Nephron progenitor cell (in vitro differentiated cells): ENCODE results near the gene OTOP2.

Source experiments
- DNase-seq: peaks from one replicate; pipeline ENCODE4 v3.0.0; 2021
- H3K27ac Mint-ChIP-seq: 2 replicates; pipeline ENCODE4 v1.8.0; 2021; ENCODE audit warnings: mild to moderate bottlenecking, moderate library complexity, mixed read lengths
- H3K27me3 Mint-ChIP-seq: 2 replicates; pipeline ENCODE4 v1.8.0; 2021; ENCODE audit warnings: mild to moderate bottlenecking, low read depth, mixed read lengths; ENCODE audit not compliant: poor library complexity
- H3K36me3 Mint-ChIP-seq: 2 replicates; pipeline ENCODE4 v1.8.0; 2021; ENCODE audit warnings: low read depth, mixed read lengths
- H3K4me1 Mint-ChIP-seq: 2 replicates; pipeline ENCODE4 v1.8.0; 2021; ENCODE audit warnings: mixed read lengths
- H3K4me3 Mint-ChIP-seq: 2 replicates; pipeline ENCODE4 v1.8.0; 2021; ENCODE audit warnings: mild to moderate bottlenecking, moderate library complexity, mixed read lengths
- H3K9me3 Mint-ChIP-seq: 2 replicates; pipeline ENCODE4 v1.8.0; 2021; ENCODE audit warnings: mild to moderate bottlenecking, moderate library complexity, mixed read lengths
- TF ChIP-seq, protein P1 (sequence below): fragments of 200-600 bp; sonication (generic); IDR thresholded peaks from 2 replicates; pipeline ENCODE4 v1.5.0; 2021; ENCODE audit warnings: antibody characterized with exemption

OTOP2 gene

DNA sequence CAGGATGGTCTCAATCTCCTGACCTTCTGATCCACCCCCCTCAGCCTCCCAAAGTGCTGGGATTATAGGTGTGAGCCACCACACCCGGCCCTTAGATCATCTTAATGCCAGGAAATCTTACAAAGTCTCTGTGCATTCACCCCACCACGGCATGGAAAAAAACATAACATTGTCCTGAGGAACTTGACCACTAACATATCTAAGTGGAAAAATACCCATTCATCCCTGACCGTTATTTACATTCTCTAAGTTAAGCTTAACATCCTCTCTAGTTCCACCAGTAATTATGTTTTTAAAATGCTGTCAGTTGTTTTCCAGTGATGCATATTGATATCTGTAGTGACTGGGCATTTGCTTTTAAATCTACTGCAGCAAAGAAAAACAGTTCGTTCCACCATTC lies 51.9 kb downstream of the OTOP2 start:
- no peak overlapping the region for H3K4me3 Mint-ChIP-seq
- TF ChIP-seq, protein P1, sequence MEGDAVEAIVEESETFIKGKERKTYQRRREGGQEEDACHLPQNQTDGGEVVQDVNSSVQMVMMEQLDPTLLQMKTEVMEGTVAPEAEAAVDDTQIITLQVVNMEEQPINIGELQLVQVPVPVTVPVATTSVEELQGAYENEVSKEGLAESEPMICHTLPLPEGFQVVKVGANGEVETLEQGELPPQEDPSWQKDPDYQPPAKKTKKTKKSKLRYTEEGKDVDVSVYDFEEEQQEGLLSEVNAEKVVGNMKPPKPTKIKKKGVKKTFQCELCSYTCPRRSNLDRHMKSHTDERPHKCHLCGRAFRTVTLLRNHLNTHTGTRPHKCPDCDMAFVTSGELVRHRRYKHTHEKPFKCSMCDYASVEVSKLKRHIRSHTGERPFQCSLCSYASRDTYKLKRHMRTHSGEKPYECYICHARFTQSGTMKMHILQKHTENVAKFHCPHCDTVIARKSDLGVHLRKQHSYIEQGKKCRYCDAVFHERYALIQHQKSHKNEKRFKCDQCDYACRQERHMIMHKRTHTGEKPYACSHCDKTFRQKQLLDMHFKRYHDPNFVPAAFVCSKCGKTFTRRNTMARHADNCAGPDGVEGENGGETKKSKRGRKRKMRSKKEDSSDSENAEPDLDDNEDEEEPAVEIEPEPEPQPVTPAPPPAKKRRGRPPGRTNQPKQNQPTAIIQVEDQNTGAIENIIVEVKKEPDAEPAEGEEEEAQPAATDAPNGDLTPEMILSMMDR = no peak
- H3K27me3 Mint-ChIP-seq = peaks cover 93% of the 10 kb centered on the region
- no peaks in the 10 kb centered on the region for H3K36me3 Mint-ChIP-seq
- peaks cover 6% of the 10 kb centered on the region for H3K4me1 Mint-ChIP-seq
- H3K27ac Mint-ChIP-seq = no peak overlapping the region
- H3K9me3 Mint-ChIP-seq = no peaks in the 10 kb centered on the region
- no peak for DNase-seq

DNA sequence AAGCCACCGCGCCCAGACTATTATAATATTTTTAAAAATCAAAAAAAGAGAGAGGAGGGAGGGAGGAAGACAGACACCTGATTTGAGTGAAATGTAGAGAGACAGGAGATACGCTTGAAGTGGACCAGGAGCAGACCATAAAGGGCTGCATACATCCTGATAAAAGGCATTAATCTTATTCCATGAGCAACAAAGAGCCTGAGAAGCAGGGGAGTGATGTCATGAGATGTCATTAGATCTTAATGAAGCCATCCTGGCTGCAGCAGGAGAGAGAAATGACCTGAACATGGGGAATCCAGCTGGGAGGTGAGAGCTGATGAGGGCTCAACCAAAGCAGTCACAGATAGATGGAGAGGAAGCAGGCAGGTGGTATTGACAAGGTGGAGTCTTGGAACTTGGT lies 53.7 kb downstream of the OTOP2 start:
- no peak for DNase-seq
- Mint-ChIP-seq H3K36me3 (no peaks in the 10 kb centered on the region), H3K9me3 (no peaks in the 10 kb centered on the region), H3K27me3 (peaks cover 74% of the 10 kb centered on the region), H3K4me1 (peaks cover 11% of the 10 kb centered on the region), H3K4me3 (no peak overlapping the region), H3K27ac (no peak overlapping the region)
- TF ChIP-seq, protein P1 = no peak

DNA sequence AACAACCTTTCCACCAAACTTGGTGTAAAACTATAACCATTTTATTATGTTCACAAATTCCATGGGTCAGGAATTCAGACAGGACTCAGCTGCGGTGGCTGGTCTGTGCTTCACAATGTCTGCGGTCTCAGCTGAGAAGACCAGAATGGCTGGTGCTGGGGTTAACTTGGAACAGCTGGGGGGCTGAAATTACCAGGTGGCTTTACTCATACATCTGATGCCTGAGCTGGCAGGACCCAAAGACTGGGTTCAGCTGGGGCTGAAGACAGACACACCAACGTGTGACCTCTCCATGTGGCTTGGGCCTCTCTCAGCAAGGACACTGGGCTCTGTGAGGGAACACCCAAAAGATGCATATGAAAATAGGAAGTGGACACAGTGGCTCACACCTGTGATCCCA lies 54.2 kb downstream of the OTOP2 start:
- Mint-ChIP-seq H3K4me3 (no peak overlapping the region), H3K4me1 (peaks cover 7% of the 10 kb centered on the region), H3K9me3 (no peaks in the 10 kb centered on the region), H3K27me3 (peaks cover 70% of the 10 kb centered on the region), H3K36me3 (no peaks in the 10 kb centered on the region), H3K27ac (no peak overlapping the region)
- no peak for DNase-seq
- TF ChIP-seq, protein P1 = no peak

DNA sequence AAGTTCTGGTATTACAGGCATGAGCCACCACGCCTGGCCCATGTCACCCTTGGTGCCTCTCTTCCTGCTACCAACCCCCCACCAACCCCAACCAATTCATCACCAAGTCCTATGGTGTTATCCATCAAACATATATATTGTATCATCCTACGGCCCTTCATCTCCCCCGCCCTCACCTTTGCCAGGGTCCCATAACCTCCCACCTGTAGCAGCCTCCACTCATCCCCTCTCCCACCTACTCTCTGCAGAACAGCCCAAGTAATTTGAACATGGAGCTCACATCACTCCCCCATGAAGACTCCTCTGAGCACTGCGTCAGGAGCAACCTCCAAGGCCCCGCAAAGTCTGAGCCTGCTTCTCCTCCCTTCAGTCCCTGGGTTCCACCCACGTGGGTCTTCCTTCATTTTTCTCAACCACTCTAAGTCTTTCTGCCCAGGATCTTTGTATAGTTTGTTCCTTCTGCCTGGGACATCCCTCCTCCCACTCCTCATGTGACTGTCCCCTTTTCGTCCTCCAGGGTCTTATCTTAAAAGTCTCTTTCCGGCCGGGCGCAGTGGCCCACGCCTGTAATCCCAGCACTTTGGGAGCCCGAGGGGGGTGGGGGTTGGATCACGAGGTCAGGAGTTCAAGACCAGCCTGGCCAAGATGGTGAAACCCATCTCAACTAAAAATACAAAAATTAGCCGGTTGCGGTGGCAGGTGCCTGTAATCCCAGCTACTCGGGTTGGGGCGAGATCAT lies 55.5 kb downstream of the OTOP2 start:
- Mint-ChIP-seq H3K27me3 (peaks cover 56% of the 10 kb centered on the region), H3K36me3 (no peaks in the 10 kb centered on the region), H3K4me1 (peaks cover 6% of the 10 kb centered on the region), H3K27ac (no peak overlapping the region), H3K9me3 (no peaks in the 10 kb centered on the region), H3K4me3 (no peak overlapping the region)
- TF ChIP-seq, protein P1 = no peak
- DNase-seq = no peak

DNA sequence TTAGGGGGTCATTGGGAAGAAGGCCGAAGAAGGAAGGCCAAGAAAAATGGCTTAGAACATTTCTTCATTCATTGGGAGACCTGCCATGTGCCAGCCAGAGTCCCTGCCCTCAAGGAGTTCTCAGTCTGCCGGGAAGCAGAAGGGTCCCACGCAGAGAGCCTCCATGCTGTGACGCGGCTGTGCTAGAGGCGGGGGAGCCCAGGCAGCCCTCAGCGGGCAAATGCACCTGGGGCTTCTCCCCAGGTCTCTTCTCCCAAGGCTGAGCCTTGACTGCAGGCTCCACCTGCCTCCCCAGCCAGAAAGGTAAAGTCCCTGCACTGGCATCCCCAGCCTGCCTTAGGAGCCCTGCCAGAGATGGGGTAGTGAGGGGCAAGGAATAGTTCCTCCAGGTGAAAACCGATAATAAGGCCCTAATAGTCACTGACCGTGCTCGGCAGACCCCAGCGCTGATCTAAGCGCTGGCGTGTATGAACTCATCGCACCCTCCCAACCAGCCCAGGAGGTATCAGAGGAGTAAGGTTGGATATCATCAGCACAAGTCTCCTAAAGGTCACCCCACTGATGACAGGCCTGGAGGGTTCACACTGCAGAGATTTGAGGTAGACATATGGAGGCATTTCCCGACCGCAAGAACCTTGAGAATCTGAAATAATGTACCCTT lies 57.4 kb downstream of the OTOP2 start:
- H3K4me1 Mint-ChIP-seq = peaks cover 6% of the 10 kb centered on the region
- peak overlapping the region; percentile 85 for H3K4me3 Mint-ChIP-seq
- peak overlapping the region; percentile 86 for H3K27ac Mint-ChIP-seq
- H3K36me3 Mint-ChIP-seq = no peaks in the 10 kb centered on the region
- DNase-seq = no peak
- TF ChIP-seq, protein P1 = no peak
- H3K27me3 Mint-ChIP-seq = peaks cover 43% of the 10 kb centered on the region
- H3K9me3 Mint-ChIP-seq = no peaks in the 10 kb centered on the region
